ENCODE data around the gene LOXHD1.

Gene LOXHD1

DNA sequence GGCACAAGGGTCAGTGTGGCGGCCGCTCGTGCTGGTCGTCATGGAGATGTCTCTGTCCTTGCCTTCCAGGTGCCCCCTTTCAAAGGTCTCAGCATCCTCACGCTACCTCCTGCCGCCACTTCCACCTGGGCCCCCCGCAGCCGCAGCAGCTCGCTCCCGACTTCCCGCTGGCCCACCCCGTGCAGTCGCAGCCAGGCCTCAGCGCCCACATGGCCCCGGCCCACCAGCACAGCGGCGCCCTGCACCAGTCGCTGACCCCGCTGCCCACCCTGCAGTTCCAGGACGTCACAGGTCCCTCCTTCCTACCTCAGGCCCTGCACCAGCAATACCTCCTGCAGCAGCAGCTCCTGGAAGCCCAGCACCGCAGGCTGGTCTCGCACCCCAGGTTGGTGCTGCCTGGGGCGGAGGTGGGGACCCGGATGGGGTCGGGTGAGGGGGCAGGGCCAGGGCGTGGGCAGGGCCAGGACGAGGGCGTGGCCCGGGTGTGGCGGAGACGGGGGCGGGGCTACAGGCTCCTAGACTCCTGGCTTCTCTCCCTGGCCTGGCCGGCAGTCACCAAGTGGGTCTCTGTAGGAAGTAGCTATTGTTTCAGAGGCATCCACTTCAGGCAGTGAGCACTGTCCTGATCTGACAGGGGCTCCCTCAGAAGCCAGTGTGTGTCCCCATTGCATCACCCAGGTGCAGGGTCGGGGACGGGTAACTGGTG lies 223.7 kb downstream of the LOXHD1 start:
- TF ChIP-seq, protein P1, sequence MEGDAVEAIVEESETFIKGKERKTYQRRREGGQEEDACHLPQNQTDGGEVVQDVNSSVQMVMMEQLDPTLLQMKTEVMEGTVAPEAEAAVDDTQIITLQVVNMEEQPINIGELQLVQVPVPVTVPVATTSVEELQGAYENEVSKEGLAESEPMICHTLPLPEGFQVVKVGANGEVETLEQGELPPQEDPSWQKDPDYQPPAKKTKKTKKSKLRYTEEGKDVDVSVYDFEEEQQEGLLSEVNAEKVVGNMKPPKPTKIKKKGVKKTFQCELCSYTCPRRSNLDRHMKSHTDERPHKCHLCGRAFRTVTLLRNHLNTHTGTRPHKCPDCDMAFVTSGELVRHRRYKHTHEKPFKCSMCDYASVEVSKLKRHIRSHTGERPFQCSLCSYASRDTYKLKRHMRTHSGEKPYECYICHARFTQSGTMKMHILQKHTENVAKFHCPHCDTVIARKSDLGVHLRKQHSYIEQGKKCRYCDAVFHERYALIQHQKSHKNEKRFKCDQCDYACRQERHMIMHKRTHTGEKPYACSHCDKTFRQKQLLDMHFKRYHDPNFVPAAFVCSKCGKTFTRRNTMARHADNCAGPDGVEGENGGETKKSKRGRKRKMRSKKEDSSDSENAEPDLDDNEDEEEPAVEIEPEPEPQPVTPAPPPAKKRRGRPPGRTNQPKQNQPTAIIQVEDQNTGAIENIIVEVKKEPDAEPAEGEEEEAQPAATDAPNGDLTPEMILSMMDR (IDR thresholded peaks at IDR 0.05; ENCODE audit: insufficient read depth, low read depth, low read length, missing control alignments), result no peak
- no peak for DNase-seq (ENCODE audit: low read depth)
- H3K4me3 ChIP-seq (ENCODE audit: low read depth, low read length), result no peak overlapping the region

DNA sequence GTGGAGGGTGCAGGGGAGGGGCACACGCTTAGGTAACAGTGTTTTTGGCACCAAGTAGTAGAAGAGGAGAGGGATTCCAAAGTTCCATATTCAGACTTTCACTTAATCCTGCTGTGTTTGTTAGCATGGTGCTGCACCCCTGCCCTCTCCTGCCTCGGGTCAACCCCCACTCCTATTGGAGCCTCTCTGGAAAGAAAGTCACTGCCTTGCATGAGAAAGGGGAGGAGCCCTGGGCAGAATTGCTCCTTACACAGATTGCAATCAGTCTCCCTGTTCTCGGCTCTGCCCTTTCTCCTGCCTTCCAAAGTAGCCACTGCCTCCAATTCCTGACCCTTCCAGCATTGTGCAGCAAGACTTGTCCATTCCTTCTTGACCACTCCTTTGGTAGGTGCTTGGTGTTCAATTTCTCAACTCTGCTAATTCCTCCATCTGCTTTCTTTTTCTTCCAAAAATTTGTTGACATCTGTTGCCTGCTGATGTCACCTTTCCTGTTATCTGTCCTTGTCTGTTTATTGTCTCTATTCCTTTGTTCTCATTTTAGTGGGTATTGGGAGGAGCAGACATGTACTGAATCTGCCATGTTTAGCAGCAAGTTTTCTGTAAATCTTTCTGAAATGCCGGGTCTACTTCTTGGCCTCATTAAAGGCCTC lies 225.4 kb downstream of the LOXHD1 start:
- no peak for DNase-seq (ENCODE audit: low read depth)
- no peak overlapping the region for H3K4me3 ChIP-seq (ENCODE audit: low read depth, low read length)
- TF ChIP-seq, protein P1 (IDR thresholded peaks at IDR 0.05; ENCODE audit: insufficient read depth, low read depth, low read length, missing control alignments), result no peak

DNA sequence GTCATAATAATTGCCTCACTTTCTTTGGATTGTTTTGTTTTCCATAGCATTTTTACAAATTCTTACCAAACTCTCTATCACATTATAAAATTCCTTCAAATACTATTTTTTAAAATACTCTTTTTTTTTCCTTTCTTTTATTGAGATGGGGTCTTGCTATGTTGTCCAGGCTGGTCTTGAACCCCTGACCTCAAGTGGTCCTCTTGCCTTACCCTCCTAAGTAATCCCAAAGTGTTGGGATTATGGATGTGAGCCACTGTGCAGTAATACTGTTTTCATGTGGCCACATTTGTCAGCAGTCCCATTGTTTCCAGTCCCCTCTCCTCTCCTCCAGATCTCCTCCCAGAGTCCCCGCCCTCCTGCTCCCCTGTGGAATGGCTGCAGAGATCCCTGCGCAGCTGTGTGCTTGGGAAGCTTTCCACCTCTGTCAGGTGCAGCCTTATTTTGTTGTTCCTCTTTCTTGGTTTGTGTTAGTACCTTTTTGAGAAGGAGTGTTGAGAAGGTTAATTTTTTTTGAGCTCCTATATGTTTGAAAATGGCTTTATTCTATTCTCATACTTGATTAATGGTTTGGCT lies 227.3 kb downstream of the LOXHD1 start:
- no peak overlapping the region for H3K4me3 ChIP-seq (ENCODE audit: low read depth, low read length)
- TF ChIP-seq, protein P1 (IDR thresholded peaks at IDR 0.05; ENCODE audit: insufficient read depth, low read depth, low read length, missing control alignments), result no peak
- DNase-seq (ENCODE audit: low read depth), result no peak

DNA sequence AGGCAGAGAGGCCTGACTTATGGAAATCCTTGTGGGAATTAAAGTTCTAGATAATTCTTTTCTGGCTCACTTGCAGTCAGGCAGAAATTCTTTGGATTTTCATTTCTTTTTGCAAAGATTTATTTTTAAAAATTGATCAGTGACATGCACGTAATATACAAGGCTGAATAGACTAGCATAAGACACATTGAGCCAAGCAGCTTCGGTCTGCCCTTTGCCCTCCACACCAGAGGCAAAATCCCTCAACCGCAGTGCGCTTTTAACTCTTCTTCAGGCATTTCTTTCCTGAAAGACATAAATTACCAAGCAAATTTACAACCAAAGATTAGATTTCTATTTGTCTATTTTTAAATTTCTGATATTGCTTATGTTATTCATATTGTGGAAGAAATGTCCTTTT lies 227.9 kb downstream of the LOXHD1 start:
- TF ChIP-seq, protein P1 (IDR thresholded peaks at IDR 0.05; ENCODE audit: insufficient read depth, low read depth, low read length, missing control alignments), result no peak
- H3K4me3 ChIP-seq (ENCODE audit: low read depth, low read length), result no peak overlapping the region
- no peak for DNase-seq (ENCODE audit: low read depth)

DNA sequence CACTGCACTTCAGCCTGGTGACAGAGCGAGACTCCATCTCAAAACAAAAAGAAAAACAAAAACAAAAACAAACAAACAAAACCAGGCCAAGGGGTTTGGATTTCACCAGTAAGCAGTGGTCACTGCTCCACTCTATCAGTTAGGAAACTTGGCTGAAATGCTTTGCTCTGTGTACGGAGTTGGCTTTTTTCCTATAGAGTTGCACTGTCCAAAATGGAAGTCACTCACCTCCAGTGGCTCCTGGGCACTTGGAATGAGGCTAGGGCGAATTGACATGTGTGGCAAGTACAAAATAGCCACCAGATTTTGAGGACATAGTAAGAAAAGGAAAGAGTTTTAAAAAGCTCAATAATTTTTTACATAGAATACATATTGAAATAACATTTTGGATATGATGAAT lies 228.7 kb downstream of the LOXHD1 start:
- no peak for DNase-seq (ENCODE audit: low read depth)
- TF ChIP-seq, protein P1 (IDR thresholded peaks at IDR 0.05; ENCODE audit: insufficient read depth, low read depth, low read length, missing control alignments), result no peak
- H3K4me3 ChIP-seq (ENCODE audit: low read depth, low read length), result no peak overlapping the region

GRCh38 chr18:46427216-46427995 lies 229.6 kb downstream of the LOXHD1 start:
- TF ChIP-seq, protein P1 (IDR thresholded peaks at IDR 0.05; ENCODE audit: insufficient read depth, low read depth, low read length, missing control alignments), result no peak
- H3K4me3 ChIP-seq (ENCODE audit: low read depth, low read length), result no peak overlapping the region
- DNase-seq (ENCODE audit: low read depth), result no peak
